Lung (tissue), 12 donors: ENCODE measurements around the gene GALNT10. TPM values are rescaled to one million over a fixed set of nuclear protein-coding genes. Genes with fewer than 3 reads are reported as not detected.

Source experiments
- ATAC-seq: fragments of 200-7000 bp; cut with Tn5 transposase; one replicate; pipeline ENCODE4 v1.9.1; 2020; ENCODE audit warnings: moderate number of reproducible peaks; ENCODE audit not compliant: insufficient read depth, low FRiP score
- DNase-seq, 3 donors: peaks; one replicate each; pipeline ENCODE4 v3.0.0-alpha.2; 2013 to 2017
- H3K27ac ChIP-seq, 2 donors: one replicate each; pipeline ENCODE4 v1.5.1; 2013; ENCODE audit warnings: mild to moderate bottlenecking in 2 of 2, moderate library complexity in 2 of 2, control low read depth in 1 of 2, inconsistent platforms in 1 of 2, low read depth in 1 of 2, low read length in 1 of 2
- H3K27me3 ChIP-seq, 3 donors: one replicate each; pipeline ENCODE4 v1.5.1; 2013; ENCODE audit warnings: low read length in 2 of 3; ENCODE audit not compliant: control insufficient read depth in 3 of 3, insufficient read depth in 3 of 3
- H3K36me3 ChIP-seq, 4 donors: one replicate each; pipeline ENCODE4 v1.5.1; 2013; ENCODE audit warnings: low read length in 4 of 4, mild to moderate bottlenecking in 1 of 4, moderate library complexity in 1 of 4; ENCODE audit not compliant: control insufficient read depth in 4 of 4, insufficient read depth in 4 of 4
- H3K4me1 ChIP-seq, 5 donors: one replicate each; pipeline ENCODE4 v1.5.1; 2013; ENCODE audit warnings: low read length in 5 of 5, mild to moderate bottlenecking in 2 of 5, moderate library complexity in 1 of 5; ENCODE audit not compliant: control insufficient read depth in 5 of 5, insufficient read depth in 5 of 5
- H3K4me3 ChIP-seq: one replicate; pipeline ENCODE4 v1.5.1; 2013; ENCODE audit warnings: mild to moderate bottlenecking, control low read depth, moderate library complexity
- H3K9ac ChIP-seq, 2 donors: one replicate each; pipeline ENCODE4 v1.5.1; 2013; ENCODE audit warnings: low read length in 2 of 2, control low read depth in 1 of 2; ENCODE audit not compliant: insufficient read depth in 1 of 2
- H3K9me3 ChIP-seq, 4 donors: one replicate each; pipeline ENCODE4 v1.5.1; 2013; ENCODE audit warnings: low read length in 3 of 4, mild to moderate bottlenecking in 1 of 4, moderate library complexity in 1 of 4; ENCODE audit not compliant: control insufficient read depth in 4 of 4, insufficient read depth in 3 of 4
- WGBS, 2 donors: extraction: QIAGEN DNeasy Blood & Tissue Kit; methylation state at CpG; one replicate each; pipeline ENCODE4 v1.1.7; 2013; 5-methylcytosine and 5-hydroxymethylcytosine counted together
- polyA plus RNA-seq, 2 donors: library from polyadenylated mRNA; stranded (reverse); fragments of 200-250 nt; gene quantifications; one replicate each; pipeline ENCODE4 v1.2.1, GENCODE V29; 2013
- total RNA-seq, 2 donors: library from RNA; depleted of rRNA in 1 of 2; stranded (reverse); fragments of >200 nt in 1 of 2; gene quantifications; one replicate each; pipeline ENCODE4 v1.2.1, GENCODE V29; 2014 to 2021
- TF ChIP-seq, protein P1 (sequence below): IDR thresholded peaks from 2 replicates; pipeline ENCODE4 v1.5.1; 2012; ENCODE audit warnings: mild to moderate bottlenecking; ENCODE audit errors: control extremely low read depth, extremely low read depth
- donor health status: control.
- donor health status: control.
- donor health status: Bipolar disorder and iron deficiency.
- donor health status: healthy.
- donor health status: DM: yes; HTN: yes; CAD: no.

Gene GALNT10
- total and polyA plus RNA-seq, 4 donors: 9.0 to 70.2 (median 22.0) TPM

GRCh38 chr5:154199263-154199662, 8.7 kb downstream of the GALNT10 start:
- Histone ChIP-seq H3K9me3 (no peaks in the 10 kb centered on the region), H3K36me3 (peaks cover 0 to under 1% (median 0%) of the 10 kb centered on the region in 4 donors), H3K27ac (no peak overlapping the region), H3K27me3 (no peaks in the 10 kb centered on the region), H3K4me1 (peaks cover 6 to 15% (median 12%) of the 10 kb centered on the region in 5 donors), H3K9ac (no peak overlapping the region), H3K4me3 (no peak overlapping the region)
- TF ChIP-seq, protein P1, sequence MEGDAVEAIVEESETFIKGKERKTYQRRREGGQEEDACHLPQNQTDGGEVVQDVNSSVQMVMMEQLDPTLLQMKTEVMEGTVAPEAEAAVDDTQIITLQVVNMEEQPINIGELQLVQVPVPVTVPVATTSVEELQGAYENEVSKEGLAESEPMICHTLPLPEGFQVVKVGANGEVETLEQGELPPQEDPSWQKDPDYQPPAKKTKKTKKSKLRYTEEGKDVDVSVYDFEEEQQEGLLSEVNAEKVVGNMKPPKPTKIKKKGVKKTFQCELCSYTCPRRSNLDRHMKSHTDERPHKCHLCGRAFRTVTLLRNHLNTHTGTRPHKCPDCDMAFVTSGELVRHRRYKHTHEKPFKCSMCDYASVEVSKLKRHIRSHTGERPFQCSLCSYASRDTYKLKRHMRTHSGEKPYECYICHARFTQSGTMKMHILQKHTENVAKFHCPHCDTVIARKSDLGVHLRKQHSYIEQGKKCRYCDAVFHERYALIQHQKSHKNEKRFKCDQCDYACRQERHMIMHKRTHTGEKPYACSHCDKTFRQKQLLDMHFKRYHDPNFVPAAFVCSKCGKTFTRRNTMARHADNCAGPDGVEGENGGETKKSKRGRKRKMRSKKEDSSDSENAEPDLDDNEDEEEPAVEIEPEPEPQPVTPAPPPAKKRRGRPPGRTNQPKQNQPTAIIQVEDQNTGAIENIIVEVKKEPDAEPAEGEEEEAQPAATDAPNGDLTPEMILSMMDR: no peak
- DNase-seq: no peak
- ATAC-seq: no peak
- 78 to 90% methylated on average over 4 of the region's 4 CpGs for WGBS, 2 donors

DNA sequence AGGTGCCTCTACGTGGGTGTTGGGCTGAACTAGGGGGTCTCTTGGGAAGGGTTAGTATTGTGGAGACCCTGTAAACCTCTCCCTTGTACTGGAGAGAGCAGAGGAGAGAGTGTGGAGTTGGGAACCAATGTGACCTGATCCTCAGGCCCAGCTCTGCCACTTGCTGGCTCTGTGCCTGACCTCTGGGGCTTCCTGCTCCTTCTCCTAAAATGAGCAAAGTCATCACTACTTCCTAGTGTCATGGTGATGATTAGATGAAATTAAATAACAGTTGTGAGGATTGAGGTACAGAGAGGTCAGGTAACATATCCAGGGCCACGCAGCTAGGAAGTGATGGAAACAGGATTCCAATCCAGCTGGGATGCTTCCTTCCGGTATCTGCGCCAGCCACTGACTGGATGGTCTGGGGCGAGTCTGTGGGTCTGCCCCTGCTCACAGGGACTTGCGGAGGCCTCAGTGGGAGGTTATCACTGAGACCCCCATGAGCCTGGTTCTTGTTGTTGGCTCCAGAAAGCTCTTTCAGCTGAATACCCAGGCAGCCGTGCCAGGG, 9.2 kb downstream of the GALNT10 start:
- Histone ChIP-seq H3K9me3 (no peaks in the 10 kb centered on the region), H3K27me3 (no peaks in the 10 kb centered on the region), H3K9ac (no peak overlapping the region), H3K4me3 (no peak overlapping the region), H3K36me3 (peaks cover 0 to under 1% (median 0%) of the 10 kb centered on the region in 4 donors), H3K27ac (no peak overlapping the region), H3K4me1 (peaks cover 4 to 15% (median 12%) of the 10 kb centered on the region in 5 donors)
- ATAC-seq: no peak
- TF ChIP-seq, protein P1: no peak
- no peak for DNase-seq
- WGBS, 2 donors: 75 to 85% methylated on average over 7 of the region's 7 CpGs

GRCh38 chr5:154200221-154200620, 9.7 kb downstream of the GALNT10 start:
- H3K27ac ChIP-seq: no peak overlapping the region
- ATAC-seq (no peak), DNase-seq (no peak)
- H3K9me3 ChIP-seq: no peaks in the 10 kb centered on the region
- H3K27me3 ChIP-seq: no peaks in the 10 kb centered on the region
- TF ChIP-seq, protein P1: no peak
- H3K4me3 ChIP-seq: no peak overlapping the region
- peaks cover 4 to 15% (median 12%) of the 10 kb centered on the region in 5 donors for H3K4me1 ChIP-seq
- peaks cover 0 to 2% (median 0%) of the 10 kb centered on the region in 4 donors for H3K36me3 ChIP-seq
- WGBS, 2 donors: 84 to 89% methylated on average over 8 of the region's 8 CpGs
- H3K9ac ChIP-seq: no peak overlapping the region
